WTC11 (cell line): ENCODE data around the gene ACACA.

Source experiments
- CTCF ChIP-seq: fragments of 200-600 bp; IDR thresholded peaks from 2 replicates; pipeline ENCODE4 v1.8.0; 2022; ENCODE audit warnings: antibody characterized with exemption
- ESRRA ChIP-seq: sonication (generic); formaldehyde crosslinking; IDR thresholded peaks from 2 replicates; pipeline ENCODE4 v1.8.1; 2022; ENCODE audit warnings: mild to moderate bottlenecking, missing genetic modification reagents, borderline replicate concordance
- FOXP1 ChIP-seq: sonication (generic); formaldehyde crosslinking; IDR thresholded peaks from 2 replicates; pipeline ENCODE4 v1.8.0; 2022; ENCODE audit warnings: missing genetic modification reagents, mild to moderate bottlenecking, moderate library complexity, borderline replicate concordance
- IRF2 ChIP-seq: sonication (generic); formaldehyde crosslinking; IDR thresholded peaks from 2 replicates; pipeline ENCODE4 v1.8.0; 2022; ENCODE audit warnings: low read depth, missing genetic modification reagents, borderline replicate concordance
- MYBL2 ChIP-seq: sonication (generic); formaldehyde crosslinking; IDR thresholded peaks from 2 replicates; pipeline ENCODE4 v1.8.1; 2023; ENCODE audit warnings: mild to moderate bottlenecking, moderate library complexity, missing genetic modification reagents
- RORB ChIP-seq: fragments of 250-450 bp; sonication (Bioruptor Pico); IDR thresholded peaks from 2 replicates; pipeline ENCODE4 v1.9.0; 2021; ENCODE audit warnings: mild to moderate bottlenecking
- ZNF317 ChIP-seq: sonication (generic); formaldehyde crosslinking; IDR thresholded peaks from 2 replicates; pipeline ENCODE4 v1.8.1; 2023; ENCODE audit warnings: low read depth, mild to moderate bottlenecking, moderate library complexity, missing genetic modification reagents, borderline replicate concordance
- ZNF671 ChIP-seq: fragments of 250-450 bp; sonication (Bioruptor Pico); IDR thresholded peaks from 2 replicates; pipeline ENCODE4 v1.8.0; 2021; ENCODE audit warnings: mild to moderate bottlenecking

- no peak for TF ChIP-seq CTCF
- TF ChIP-seq ZNF671 (CRISPR knock-in tag): no peak
- TF ChIP-seq ZNF317 (CRISPR knock-in tag): no peak
- no peak for TF ChIP-seq RORB (CRISPR knock-in tag)
- no peak for TF ChIP-seq FOXP1 (CRISPR knock-in tag)
- TF ChIP-seq IRF2 (CRISPR knock-in tag): no peak
- TF ChIP-seq MYBL2 (CRISPR knock-in tag): no peak
- TF ChIP-seq ESRRA (CRISPR knock-in tag): no peak
These were observed 288.1 kb downstream of the ACACA start for GRCh38 chr17:37118366-37119137.
